Fibroblast of lung (primary cell): ENCODE results near the gene ZCCHC7. TPM values are rescaled to one million over a fixed set of nuclear protein-coding genes. Genes with fewer than 3 reads are reported as not detected.

Experiments
- DNase-seq, 2 donors: peaks; one replicate each; pipeline versions ENCODE4 v3.0.0 to v3.0.0-alpha.2; 2010; ENCODE audit warnings: low read depth in 2 of 2
- H2AFZ ChIP-seq: 2 replicates; pipeline ENCODE4 v1.5.1; 2012; ENCODE audit warnings: low read length, control low read depth, inconsistent platforms
- H3K27ac ChIP-seq: 2 replicates; pipeline ENCODE4 v1.5.1; 2011; ENCODE audit warnings: low read length, control low read depth; ENCODE audit not compliant: insufficient read depth
- H3K27me3 ChIP-seq: 2 replicates; pipeline ENCODE4 v1.5.1; 2011; ENCODE audit warnings: mild to moderate bottlenecking, low read length; ENCODE audit not compliant: control insufficient read depth, insufficient read depth
- H3K36me3 ChIP-seq: 2 replicates; pipeline ENCODE4 v1.5.1; 2011; ENCODE audit warnings: low read length; ENCODE audit not compliant: control insufficient read depth, insufficient read depth
- H3K4me1 ChIP-seq: 2 replicates; pipeline ENCODE4 v1.5.1; 2011; ENCODE audit warnings: low read length; ENCODE audit not compliant: control insufficient read depth, insufficient read depth; ENCODE audit errors: extremely low read depth
- H3K4me2 ChIP-seq: 2 replicates; pipeline ENCODE4 v1.5.1; 2011; ENCODE audit warnings: low read length, control low read depth; ENCODE audit not compliant: insufficient read depth; ENCODE audit errors: extremely low read depth
- H3K4me3 ChIP-seq, 4 experiments: fragments of 200-600 bp in 1 of 4; sonication (generic) in 1 of 4; replicated peaks in 1 of 4; 2 replicates each; pipeline ENCODE4 v1.5.1; 2011 to 2016; ENCODE audit warnings: low read length in 4 of 4, low read depth in 3 of 4, mild to moderate bottlenecking in 3 of 4, control low read depth in 2 of 4, inconsistent platforms in 1 of 4, mixed read lengths in 1 of 4; ENCODE audit not compliant: insufficient read depth in 1 of 4; ENCODE audit errors: control extremely low read depth in 1 of 4
- H3K79me2 ChIP-seq: 2 replicates; pipeline ENCODE4 v1.5.1; 2012; ENCODE audit warnings: mild to moderate bottlenecking, low read length, inconsistent platforms; ENCODE audit not compliant: control insufficient read depth, insufficient read depth
- H3K9ac ChIP-seq: 2 replicates; pipeline ENCODE4 v1.5.1; 2011; ENCODE audit warnings: mild to moderate bottlenecking, low read length, control low read depth; ENCODE audit not compliant: insufficient read depth
- H3K9me3 ChIP-seq: 2 replicates; pipeline ENCODE4 v1.5.1; 2012; ENCODE audit warnings: low read depth, low read length; ENCODE audit not compliant: control insufficient read depth, insufficient read depth
- H4K20me1 ChIP-seq: 2 replicates; pipeline ENCODE4 v1.5.1; 2011; ENCODE audit warnings: low read length; ENCODE audit not compliant: control insufficient read depth, insufficient read depth; ENCODE audit errors: extremely low read depth
- CTCF ChIP-seq, 2 donors: IDR thresholded peaks in 1 of 2; conservative IDR thresholded peaks in 1 of 2; 1 replicate in 1 of 2; 2 replicates in 1 of 2; pipeline ENCODE4 v1.5.1; 2011 to 2012; ENCODE audit warnings: low read length in 2 of 2, control low read depth in 1 of 2, inconsistent platforms in 1 of 2, low read depth in 1 of 2, mild to moderate bottlenecking in 1 of 2
- EZH2 ChIP-seq: IDR thresholded peaks from 2 replicates; pipeline ENCODE4 v1.5.1; 2012; ENCODE audit warnings: low read length, control low read depth, mild to moderate bottlenecking; ENCODE audit errors: missing control alignments
- polyA plus RNA-seq, 2 donors: library from polyadenylated mRNA; depleted of rRNA in 1 of 2; stranded (reverse) in 1 of 2; unstranded in 1 of 2; fragments of >200 nt; gene quantifications; 2 replicates each; pipeline ENCODE4 v1.2.1, GENCODE V29; 2011 to 2012; ENCODE audit warnings: missing spikeins in 1 of 2
- total RNA-seq: library from RNA; depleted of rRNA; stranded (reverse); fragments of >200 nt; gene quantifications from 2 replicates; pipeline ENCODE4 v1.2.1, GENCODE V29; 2014

Gene ZCCHC7
- total and polyA plus RNA-seq, 2 donors (not counting 1 experiment from before 2014, with no cell fraction given) = 15.0 to 23.8 TPM

DNA sequence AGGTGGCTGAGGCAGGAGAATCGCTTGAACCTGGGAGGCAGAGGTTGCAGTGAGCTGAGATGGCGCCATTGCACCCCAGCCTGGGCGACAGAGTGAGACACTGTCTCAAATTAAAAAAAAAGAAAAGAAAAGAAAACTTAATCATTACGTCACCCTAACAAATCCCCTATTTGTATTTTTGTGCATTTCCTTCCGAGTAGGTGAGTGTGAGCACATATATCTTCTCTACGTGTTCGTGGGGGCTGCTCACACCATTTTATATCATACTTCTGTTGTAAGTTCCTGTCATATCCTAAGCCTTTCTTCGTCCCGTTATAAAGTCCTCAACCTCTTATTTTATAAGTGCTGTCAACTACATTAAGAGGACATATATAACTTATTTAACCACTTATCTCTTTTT lies 260.2 kb downstream of the ZCCHC7 start:
- no peaks in the 10 kb centered on the region for H3K9me3 ChIP-seq
- H4K20me1 ChIP-seq = no peaks in the 10 kb centered on the region
- no peak overlapping the region for H3K4me3 ChIP-seq
- peaks cover 5% of the 10 kb centered on the region for H3K27me3 ChIP-seq
- no peak overlapping the region for H3K9ac ChIP-seq
- no peaks in the 10 kb centered on the region for H3K79me2 ChIP-seq
- no peak for TF ChIP-seq CTCF (conservative IDR thresholded peaks at IDR 0.05 in 1 of 2, IDR thresholded peaks at IDR 0.05 in 1 of 2; ENCODE audit: low read depth in 1 of 2, low read length in 2 of 2)
- no peak for TF ChIP-seq EZH2
- no peaks in the 10 kb centered on the region for H3K4me1 ChIP-seq
- no peak overlapping the region for H3K27ac ChIP-seq
- H3K36me3 ChIP-seq = no peaks in the 10 kb centered on the region
- H2AFZ ChIP-seq = no peak overlapping the region
- DNase-seq = no peak
- no peak overlapping the region for H3K4me2 ChIP-seq

DNA sequence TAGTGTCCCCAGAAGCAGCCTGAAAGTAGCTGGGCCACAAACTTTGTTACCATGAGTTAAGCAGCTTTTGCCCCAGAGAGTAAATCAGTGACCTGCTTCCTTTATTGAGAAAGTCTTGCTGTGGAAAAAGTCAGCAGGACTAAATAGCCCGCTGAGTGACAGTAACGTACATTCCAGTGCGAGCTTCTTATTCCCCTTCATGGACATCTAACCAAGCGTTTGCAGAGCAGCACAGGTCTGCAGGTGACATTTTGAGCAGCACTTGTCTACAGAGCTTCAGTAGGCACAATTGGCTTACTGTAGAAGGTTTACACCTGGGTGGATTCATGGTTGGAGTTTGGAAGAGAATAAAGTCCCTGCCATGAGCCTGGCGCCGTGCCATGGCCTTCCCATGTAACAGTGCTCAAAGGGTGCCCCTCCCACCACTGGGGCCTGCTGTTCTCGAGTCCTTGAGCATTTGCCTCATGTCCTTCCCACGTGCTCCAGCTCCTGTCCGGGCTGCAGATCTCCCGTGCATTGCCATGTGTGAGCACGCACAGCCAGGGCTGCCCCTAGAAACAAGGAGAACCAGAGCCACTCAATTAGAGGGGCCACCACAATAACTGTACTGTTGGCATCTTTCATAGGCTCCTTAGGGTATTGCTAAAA lies 260.8 kb downstream of the ZCCHC7 start:
- Histone ChIP-seq H3K4me3 (no peak overlapping the region), H2AFZ (no peak overlapping the region), H3K36me3 (no peaks in the 10 kb centered on the region), H3K27ac (no peak overlapping the region), H3K9me3 (no peaks in the 10 kb centered on the region), H3K4me1 (no peaks in the 10 kb centered on the region), H3K79me2 (no peaks in the 10 kb centered on the region), H3K4me2 (no peak overlapping the region), H3K9ac (no peak overlapping the region), H3K27me3 (peaks cover 5% of the 10 kb centered on the region), H4K20me1 (no peaks in the 10 kb centered on the region)
- DNase-seq = no peak
- TF ChIP-seq CTCF (conservative IDR thresholded peaks at IDR 0.05 in 1 of 2, IDR thresholded peaks at IDR 0.05 in 1 of 2; ENCODE audit: low read depth in 1 of 2, low read length in 2 of 2) (no peak), EZH2 (no peak)

- Histone ChIP-seq H3K79me2 (no peaks in the 10 kb centered on the region), H3K27ac (no peak overlapping the region), H3K36me3 (no peaks in the 10 kb centered on the region), H3K4me3 (no peak overlapping the region), H3K27me3 (peaks cover 5% of the 10 kb centered on the region), H3K9ac (no peak overlapping the region), H4K20me1 (no peaks in the 10 kb centered on the region), H3K4me1 (no peaks in the 10 kb centered on the region), H3K9me3 (no peaks in the 10 kb centered on the region), H2AFZ (no peak overlapping the region), H3K4me2 (no peak overlapping the region)
- DNase-seq = no peak
- TF ChIP-seq CTCF (conservative IDR thresholded peaks at IDR 0.05 in 1 of 2, IDR thresholded peaks at IDR 0.05 in 1 of 2; ENCODE audit: low read depth in 1 of 2, low read length in 2 of 2) (no peak), EZH2 (no peak)
These were observed 262.0 kb downstream of the ZCCHC7 start for GRCh38 chr9:37382161-37382981.
